ENCODE results near the gene NCAPH2.

The NCAPH2 gene

GRCh38 chr22:50507991-50508884 is at the start of gene NCAPH2:
Gene NCAPH2, plus strand, starts transcription at chr22:50508224. Its CDS starts 114 bp downstream, at chr22:50508338.
- peak; percentile 77 for DNase-seq (ENCODE audit: low read depth, low spot score)

GRCh38 chr22:50459016-50459415 is 49.0 kb upstream of the NCAPH2 start:
- DNase-seq (ENCODE audit: low read depth, low spot score): no peak

DNA sequence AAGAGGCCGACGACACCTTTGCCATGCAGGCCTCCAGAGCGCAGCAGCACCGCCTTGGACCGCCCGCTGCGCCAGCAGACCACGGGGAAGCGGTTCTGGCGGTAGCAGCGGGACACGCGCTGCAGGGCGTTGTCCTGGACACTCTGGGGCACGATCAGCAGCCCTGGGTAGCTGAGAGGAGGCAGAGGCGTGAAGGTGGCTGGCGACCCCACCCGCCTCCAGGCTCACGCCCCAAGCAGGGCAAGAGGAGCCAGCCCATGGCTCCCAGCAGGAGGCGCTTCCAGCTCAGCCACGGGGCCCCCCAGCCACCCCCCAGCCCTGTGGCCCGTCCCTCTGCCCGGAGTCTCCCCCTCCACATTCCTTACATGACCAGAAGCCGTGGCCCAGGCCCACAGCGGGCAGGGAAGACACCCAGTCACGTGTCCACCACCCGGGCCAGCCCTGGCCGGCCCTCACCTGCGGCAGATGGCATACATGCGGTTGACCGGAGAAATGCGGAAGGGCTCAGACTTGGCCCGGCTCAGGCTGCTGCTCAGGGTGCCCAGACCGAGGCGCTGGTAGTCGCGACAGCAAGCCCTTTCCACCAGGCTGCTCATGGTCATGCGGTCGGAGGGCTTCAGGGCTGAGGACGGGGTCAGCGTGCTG is 48.4 kb upstream of the NCAPH2 start:
- no peak for DNase-seq (ENCODE audit: low read depth, low spot score)

- DNase-seq (ENCODE audit: low read depth, low spot score): no peak
Observed at GRCh38 chr22:50460938-50461337, 47.1 kb upstream of the NCAPH2 start.

DNA sequence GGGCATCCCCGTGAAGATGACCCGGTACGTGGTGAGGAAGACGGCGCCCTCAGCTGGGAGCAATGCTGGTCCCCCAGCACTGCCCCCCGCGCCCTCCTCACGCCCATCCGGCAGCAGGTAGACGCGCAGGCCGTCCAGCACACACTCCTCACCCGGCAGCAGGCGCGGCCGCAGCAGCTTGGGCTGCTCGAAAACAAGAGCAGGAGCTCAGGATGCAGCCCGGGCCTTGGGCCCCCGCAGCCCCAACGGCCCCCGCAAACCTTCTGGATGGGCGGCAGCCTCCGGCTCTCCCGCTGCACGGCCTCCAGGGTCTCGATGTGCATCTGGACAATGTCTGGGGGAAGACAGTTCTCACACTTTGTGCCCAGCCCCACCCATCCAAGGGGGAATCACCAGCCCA is 46.5 kb upstream of the NCAPH2 start:
- no peak for DNase-seq (ENCODE audit: low read depth, low spot score)

- no peak for DNase-seq (ENCODE audit: low read depth, low spot score)
Observed at GRCh38 chr22:50461979-50462540, 46.0 kb upstream of the NCAPH2 start.

DNA sequence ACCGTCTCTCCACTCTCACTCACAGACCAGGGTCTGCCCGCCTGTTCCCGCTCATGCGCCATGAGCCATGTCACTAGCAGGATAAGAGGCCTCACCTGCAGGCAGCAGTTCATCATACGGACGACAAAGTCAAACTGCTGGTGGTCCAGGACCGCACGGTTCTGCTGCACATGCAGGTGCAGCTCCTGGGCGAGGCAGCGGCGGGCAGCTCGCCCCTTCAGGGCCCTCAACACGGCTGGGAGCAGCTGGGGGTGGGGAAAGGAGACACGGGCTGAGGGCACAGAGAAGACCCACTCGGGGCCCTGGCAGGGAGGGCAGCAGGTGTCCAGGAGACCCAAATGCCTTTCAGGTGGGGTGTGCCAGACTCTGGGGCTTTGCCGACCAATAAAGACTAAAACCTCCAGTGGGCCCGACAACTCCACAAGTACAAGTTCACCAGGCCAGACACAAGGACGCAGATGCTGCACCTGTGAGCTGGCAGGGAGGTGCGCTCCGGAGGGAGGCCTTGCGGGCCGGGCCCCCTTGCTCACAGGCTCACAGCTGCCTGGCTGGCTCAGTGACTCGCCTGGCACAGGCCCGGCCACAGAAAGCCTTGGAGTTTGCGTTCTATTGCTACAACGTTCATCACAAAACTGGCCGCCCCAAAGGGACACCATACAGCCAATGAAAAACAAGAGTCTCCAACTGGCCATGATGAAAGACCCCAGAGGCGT is 44.7 kb upstream of the NCAPH2 start:
- no peak for DNase-seq (ENCODE audit: low read depth, low spot score)

DNA sequence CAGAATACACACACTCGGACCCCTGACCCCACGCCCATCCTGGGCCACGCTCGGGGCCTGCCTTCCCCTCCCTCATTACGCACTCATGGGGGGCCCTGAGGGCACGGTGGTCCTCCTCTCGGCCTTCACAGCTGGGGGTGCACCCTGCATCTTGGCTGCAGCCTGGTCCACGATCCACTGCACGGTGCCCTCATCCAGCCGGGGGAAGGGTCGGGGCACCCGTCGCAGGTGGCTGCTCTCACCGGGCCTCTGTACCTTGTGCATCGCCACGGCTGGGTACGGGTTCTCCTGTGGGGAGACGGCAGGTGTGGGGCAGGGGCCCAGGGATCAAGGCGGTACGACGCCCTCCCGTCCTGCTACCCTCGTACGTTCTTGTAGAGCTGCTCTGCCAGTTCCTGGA is 43.6 kb upstream of the NCAPH2 start:
- no peak for DNase-seq (ENCODE audit: low read depth, low spot score)

- DNase-seq (ENCODE audit: low read depth, low spot score): no peak
Observed at GRCh38 chr22:50465066-50465930, 42.7 kb upstream of the NCAPH2 start.

DNA sequence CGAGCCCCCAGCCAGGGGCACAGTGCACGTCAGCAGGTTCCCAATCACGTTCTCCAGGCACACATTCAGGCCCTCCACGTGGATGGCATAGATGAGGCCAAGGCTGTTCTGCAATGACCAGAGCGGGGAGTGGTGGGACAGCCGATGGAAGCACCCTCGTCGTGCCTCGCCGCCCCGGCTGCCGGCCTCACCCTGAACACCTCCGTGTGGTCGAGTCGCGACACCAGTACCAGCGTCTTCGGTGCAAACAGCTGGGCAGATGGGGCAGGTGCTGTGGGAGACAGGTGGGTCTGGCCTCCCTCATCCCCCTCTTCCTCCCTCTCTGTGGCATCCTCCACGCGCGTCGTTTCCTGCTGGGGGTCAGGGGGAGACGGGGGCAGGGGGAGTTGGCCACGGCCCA is 40.7 kb upstream of the NCAPH2 start:
- DNase-seq (ENCODE audit: low read depth, low spot score): no peak

DNA sequence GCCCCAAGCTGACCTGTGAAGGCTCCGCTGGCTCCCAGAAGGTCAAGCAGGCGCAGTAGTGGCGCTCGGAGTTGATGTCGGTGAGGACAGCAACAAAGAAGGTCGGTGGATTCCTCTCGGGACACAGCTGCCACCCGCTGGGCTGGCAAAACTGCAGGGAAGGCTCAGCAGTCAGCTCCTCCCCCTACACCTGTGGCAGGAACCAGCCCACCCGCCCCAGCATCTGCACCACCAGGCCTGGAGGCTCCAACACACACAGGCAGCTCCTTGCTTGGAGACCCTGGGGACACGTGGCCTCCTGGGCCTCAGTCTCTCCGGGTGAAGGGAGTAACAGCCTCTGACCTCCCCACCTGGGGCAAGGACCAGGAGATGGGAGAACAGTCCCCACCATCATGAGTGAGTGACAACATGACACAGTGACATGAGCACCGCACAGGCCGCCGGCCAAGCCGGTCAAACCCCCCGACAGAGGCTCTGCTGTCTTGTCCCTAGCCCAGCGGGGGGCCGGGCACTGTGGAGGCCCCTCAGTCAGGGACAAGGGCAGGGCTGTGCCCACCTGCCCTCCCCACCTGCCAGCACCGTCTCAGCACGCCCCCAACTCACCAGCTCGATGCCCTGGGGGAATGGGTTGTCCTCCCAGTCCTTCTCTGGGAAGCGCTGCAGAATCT is 40.1 kb upstream of the NCAPH2 start:
- no peak for DNase-seq (ENCODE audit: low read depth, low spot score)

- DNase-seq (ENCODE audit: low read depth, low spot score): no peak
Observed at GRCh38 chr22:50468626-50469025, 39.4 kb upstream of the NCAPH2 start.

- DNase-seq (ENCODE audit: low read depth, low spot score): no peak
Observed at GRCh38 chr22:50469377-50470305, 38.4 kb upstream of the NCAPH2 start.

GRCh38 chr22:50470491-50470890 is 37.5 kb upstream of the NCAPH2 start:
- no peak for DNase-seq (ENCODE audit: low read depth, low spot score)

DNA sequence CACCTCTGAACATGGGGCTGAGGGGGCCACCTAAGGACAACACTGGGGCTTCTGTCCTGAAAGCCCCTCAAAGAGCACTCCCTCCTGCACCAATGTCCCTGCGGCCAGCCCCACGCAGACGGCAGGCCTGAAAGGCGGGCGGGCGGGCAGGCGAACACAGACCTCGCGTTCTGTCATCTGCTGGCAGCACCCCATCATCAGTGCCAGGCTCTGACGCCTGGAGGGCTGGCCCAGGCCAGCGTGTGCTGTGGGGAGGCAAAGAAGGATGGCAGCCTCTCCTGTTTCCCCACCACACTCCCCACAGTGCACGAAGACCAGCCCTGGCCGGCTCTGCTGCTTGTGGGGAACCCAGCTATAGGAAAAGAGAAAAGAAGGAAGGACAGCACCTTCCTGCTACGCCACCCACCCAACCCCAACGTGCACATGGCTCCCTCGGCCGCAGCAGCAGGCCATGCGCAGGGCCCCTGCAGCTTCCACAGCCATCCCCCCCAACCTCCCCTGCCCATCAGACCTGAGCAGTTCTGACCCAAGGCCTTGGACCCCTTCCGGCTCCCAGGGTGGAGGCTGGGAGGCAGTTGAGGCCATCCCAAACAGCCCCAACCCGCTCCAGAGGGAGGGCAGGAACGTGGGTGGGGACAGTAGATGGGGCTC is 36.7 kb upstream of the NCAPH2 start:
- DNase-seq (ENCODE audit: low read depth, low spot score): no peak

DNA sequence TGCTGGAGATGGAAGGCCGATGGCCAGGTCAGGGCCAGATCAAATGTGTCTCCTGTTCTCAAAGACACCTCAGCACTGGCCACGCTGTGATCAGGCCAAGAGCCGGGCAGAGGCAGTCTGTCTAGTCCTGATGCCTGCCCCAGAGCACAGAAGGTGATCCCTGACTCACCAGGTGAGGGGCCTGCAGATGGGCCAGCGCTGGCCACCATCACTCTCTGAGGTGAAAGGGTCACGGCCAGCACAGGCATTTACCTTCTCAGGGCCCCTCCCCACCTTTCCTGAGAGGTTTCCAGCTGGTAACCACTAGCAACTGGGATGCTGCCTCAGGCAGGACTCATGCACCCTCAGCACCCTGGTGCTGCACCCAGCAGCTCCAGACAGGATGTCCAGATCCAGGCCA is 36.1 kb upstream of the NCAPH2 start:
- DNase-seq (ENCODE audit: low read depth, low spot score): no peak

DNA sequence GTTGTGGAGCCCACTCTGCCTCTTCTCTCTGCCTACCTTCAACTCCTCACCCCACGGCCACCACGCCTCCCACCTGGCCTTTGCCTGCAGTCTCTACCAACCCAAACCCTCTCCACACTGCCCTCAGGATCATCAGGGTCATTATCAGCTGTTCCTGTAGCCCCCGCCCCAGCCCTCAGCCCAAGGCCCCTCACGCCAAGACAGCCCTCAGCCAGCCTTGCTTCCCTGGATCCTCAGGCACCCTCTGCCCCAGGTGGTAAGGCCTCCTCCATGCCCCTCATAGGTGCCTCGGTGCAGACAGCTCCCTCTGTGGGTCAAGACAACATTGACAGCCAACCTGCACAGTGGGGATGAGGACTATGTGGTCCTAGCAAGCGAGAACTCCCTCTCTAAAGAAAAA is 34.9 kb upstream of the NCAPH2 start:
- no peak for DNase-seq (ENCODE audit: low read depth, low spot score)

- DNase-seq (ENCODE audit: low read depth, low spot score): no peak
Observed at GRCh38 chr22:50473855-50474671, 34.0 kb upstream of the NCAPH2 start.
